ENCODE results near the gene HOOK2.
"Not testable (repeated sequence)": the region's sequence is repeated elsewhere in the genome, so short reads cannot be mapped to it uniquely, and the experiment has no call there.

HOOK2 gene

GRCh38 chr19:12720296-12720695 lies 55.1 kb downstream of the HOOK2 start:
- H3K27me3 ChIP-seq (ENCODE audit: control insufficient read depth, insufficient read depth, low read length), result no peaks in the 10 kb centered on the region
- H3K9me3 ChIP-seq (ENCODE audit: control insufficient read depth, low read length), result no peaks in the 10 kb centered on the region
- peaks cover 13% of the 10 kb centered on the region for H3K4me1 ChIP-seq
- H3K9ac ChIP-seq, result no peak overlapping the region
- peak overlapping the region; percentile 99 for H3K4me2 ChIP-seq (ENCODE audit: low read length)
- no peak for TF ChIP-seq CTCF (IDR thresholded peaks at IDR 0.05)
- no peak overlapping the region for H3K27ac ChIP-seq
- H3K79me2 ChIP-seq, result peaks cover 53% of the 10 kb centered on the region
- no peaks in the 10 kb centered on the region for H3K36me3 ChIP-seq (ENCODE audit: control insufficient read depth, insufficient read depth, low read length)
- no peak overlapping the region for H2AFZ ChIP-seq
- H3K4me3 ChIP-seq (ENCODE audit: low read depth, low read length), result peak overlapping the region; percentile 90

- no peak overlapping the region for H3K27ac ChIP-seq
- H3K36me3 ChIP-seq (ENCODE audit: control insufficient read depth, insufficient read depth, low read length), result no peaks in the 10 kb centered on the region
Observed at GRCh38 chr19:12715929-12716328, 59.4 kb downstream of the HOOK2 start.

GRCh38 chr19:12715102-12715501 lies 60.2 kb downstream of the HOOK2 start:
- Histone ChIP-seq H3K9me3 (ENCODE audit: control insufficient read depth, low read length) (no peaks in the 10 kb centered on the region), H3K79me2 (peaks cover 52% of the 10 kb centered on the region), H2AFZ (no peak overlapping the region), H3K36me3 (ENCODE audit: control insufficient read depth, insufficient read depth, low read length) (no peaks in the 10 kb centered on the region), H3K9ac (no peak overlapping the region), H3K27ac (no peak overlapping the region), H3K4me1 (no peaks in the 10 kb centered on the region), H3K4me3 (ENCODE audit: low read depth, low read length) (no peak overlapping the region), H3K4me2 (ENCODE audit: low read length) (no peak overlapping the region), H3K27me3 (ENCODE audit: control insufficient read depth, insufficient read depth, low read length) (no peaks in the 10 kb centered on the region)
- TF ChIP-seq CTCF (IDR thresholded peaks at IDR 0.05), result no peak

More at GRCh38 chr19:12715929-12716328, 59.4 kb downstream of the HOOK2 start:
- Histone ChIP-seq H3K27me3 (ENCODE audit: control insufficient read depth, insufficient read depth, low read length) (no peaks in the 10 kb centered on the region), H3K9me3 (ENCODE audit: control insufficient read depth, low read length) (no peaks in the 10 kb centered on the region), H3K4me2 (ENCODE audit: low read length) (no peak overlapping the region), H3K9ac (no peak overlapping the region), H3K79me2 (peaks cover 57% of the 10 kb centered on the region), H3K4me1 (no peaks in the 10 kb centered on the region), H3K4me3 (ENCODE audit: low read depth, low read length) (no peak overlapping the region), H2AFZ (no peak overlapping the region)
- no peak for TF ChIP-seq CTCF (IDR thresholded peaks at IDR 0.05)

GRCh38 chr19:12713304-12713703 lies 62.0 kb downstream of the HOOK2 start:
- not testable (repeated sequence) for H3K9ac ChIP-seq; H3K9me3 ChIP-seq (ENCODE audit: control insufficient read depth, low read length); H3K27me3 ChIP-seq (ENCODE audit: control insufficient read depth, insufficient read depth, low read length); H3K4me1 ChIP-seq; H2AFZ ChIP-seq; H3K4me3 ChIP-seq (ENCODE audit: low read depth, low read length); H3K4me2 ChIP-seq (ENCODE audit: low read length); H3K27ac ChIP-seq; H3K36me3 ChIP-seq (ENCODE audit: control insufficient read depth, insufficient read depth, low read length)
- peaks cover 39% of the 10 kb centered on the region for H3K79me2 ChIP-seq

All from parathyroid adenoma (tissue), 2 donors.